HCT116 (cell line): ENCODE results near the gene RAB5IF.

Experiments used
- CEBPB ChIP-seq: IDR thresholded peaks from 2 replicates; pipeline ENCODE4 v1.6.1; 2012; ENCODE audit warnings: low read depth
- CTCF ChIP-seq, 3 experiments: fragments of 200-600 bp in 1 of 3; sonication (generic) in 1 of 3; IDR thresholded peaks in 2 of 3; conservative IDR thresholded peaks in 1 of 3; 2 replicates each; pipeline ENCODE4 v1.5.1; 2012 to 2017; ENCODE audit warnings: low read depth in 2 of 3, low read length in 2 of 3, antibody characterized with exemption in 1 of 3, borderline replicate concordance in 1 of 3, control low read depth in 1 of 3, mild to moderate bottlenecking in 1 of 3, mixed read lengths in 1 of 3, mixed run types in 1 of 3, moderate library complexity in 1 of 3; ENCODE audit not compliant: insufficient read depth in 1 of 3
- EGR1 ChIP-seq: IDR thresholded peaks from 2 replicates; pipeline ENCODE4 v1.6.1; 2012; ENCODE audit warnings: low read depth
- EZH2 ChIP-seq: fragments of 200-600 bp; sonication (generic); IDR thresholded peaks from 2 replicates; pipeline ENCODE4 v1.6.1; 2017; ENCODE audit warnings: antibody characterized with exemption, mixed run types
- JUND ChIP-seq: IDR thresholded peaks from 2 replicates; pipeline ENCODE4 v1.6.1; 2012
- POLR2A ChIP-seq: IDR thresholded peaks from 2 replicates; pipeline ENCODE4 v1.7.0; 2011; ENCODE audit warnings: borderline replicate concordance; ENCODE audit not compliant: insufficient read depth, insufficient read length; ENCODE audit errors: extremely low read depth
- POLR2AphosphoS5 ChIP-seq: IDR thresholded peaks from 2 replicates; pipeline ENCODE4 v1.6.1; 2011; ENCODE audit warnings: mild to moderate bottlenecking, low read depth, low read length, moderate library complexity
- REST ChIP-seq: IDR thresholded peaks from 2 replicates; pipeline ENCODE4 v1.6.1; 2012; ENCODE audit warnings: low read depth
- TCF7L2 ChIP-seq: IDR thresholded peaks from 2 replicates; pipeline ENCODE4 v1.7.0; 2011; ENCODE audit warnings: borderline replicate concordance, inconsistent platforms; ENCODE audit not compliant: insufficient read depth, insufficient read length; ENCODE audit errors: extremely low read depth
- YY1 ChIP-seq: IDR thresholded peaks from 2 replicates; pipeline ENCODE4 v1.6.1; 2011; ENCODE audit warnings: low read length, low read depth, moderate library complexity, mild to moderate bottlenecking; ENCODE audit not compliant: insufficient replicate concordance; ENCODE audit errors: extremely low read depth
- ZFX ChIP-seq: fragments of 450-650 bp; IDR thresholded peaks from 2 replicates; pipeline ENCODE4 v1.6.1; 2017

GRCh38 chr20:36631646-36632045, 26.1 kb downstream of the RAB5IF start:
- TF ChIP-seq EZH2 (no peak), POLR2A (no peak), CTCF (IDR thresholded peaks at IDR 0.05 in 2 of 3, conservative IDR thresholded peaks at IDR 0.05 in 1 of 3; ENCODE audit: borderline replicate concordance in 1 of 3, insufficient read depth in 1 of 3, low read depth in 2 of 3, low read length in 2 of 3) (no peak), TCF7L2 (no peak), CEBPB (no peak), POLR2AphosphoS5 (no peak), YY1 (no peak), JUND (no peak), EGR1 (no peak), ZFX (no peak), REST (no peak)
